IMR-90 (cell line): Measurements from ENCODE around the gene LRRC75A. TPM values are rescaled to one million over a fixed set of nuclear protein-coding genes. Genes with fewer than 3 reads are reported as not detected.

Experiments used
- ATAC-seq: fragments of 200-7000 bp; cut with Tn5 transposase; 2 replicates; pipeline ENCODE4 v1.9.1; 2020; ENCODE audit warnings: low read depth, mild to moderate bottlenecking, moderate library complexity
- BruUV-seq: library from RNA; stranded (reverse); fragments of 400-500 nt; replicated peaks from 2 replicates; lab custom pipeline; 2021; lab: Mats Ljungman, UMichigan
- CTCF ChIA-PET: fragments of 300-600 bp; formaldehyde crosslinking; extraction: SDS; loops from one replicate; lab custom pipeline; 2021; ENCODE audit warnings: antibody characterized with exemption; lab: Yijun Ruan, JAX
- POLR2A ChIA-PET: fragments of 300-600 bp; sonication (Branson Sonifier 250); formaldehyde crosslinking; loops from one replicate; lab custom pipeline; 2022; ENCODE audit warnings: antibody characterized with exemption; ENCODE audit not compliant: unreplicated experiment; lab: Charles Lee
- DNase-seq: peaks from one replicate; pipeline ENCODE4 v3.0.0; 2013
- H2AFZ ChIP-seq: replicated peaks from 2 replicates; pipeline ENCODE3; 2013; ENCODE audit warnings: low read length, mild to moderate bottlenecking; ENCODE audit not compliant: poor library complexity
- H2AK5ac ChIP-seq: 2 replicates; pipeline ENCODE4 v1.6.1; 2013; ENCODE audit warnings: low read depth, low read length, inconsistent platforms
- H2AK9ac ChIP-seq: replicated peaks from 2 replicates; pipeline ENCODE3; 2013; ENCODE audit warnings: mild to moderate bottlenecking, low read depth, low read length, moderate library complexity; ENCODE audit not compliant: poor library complexity
- H2BK120ac ChIP-seq: 2 replicates; pipeline ENCODE4 v1.6.1; 2013; ENCODE audit warnings: low read depth, low read length, inconsistent platforms
- H2BK15ac ChIP-seq: 3 replicates; pipeline ENCODE4 v1.6.1; 2013; ENCODE audit warnings: low read depth, low read length, inconsistent platforms
- H2BK20ac ChIP-seq: 2 replicates; pipeline ENCODE4 v1.6.1; 2013; ENCODE audit warnings: low read depth, mild to moderate bottlenecking, inconsistent platforms, low read length, moderate library complexity
- H2BK5ac ChIP-seq: 2 replicates; pipeline ENCODE4 v1.6.1; 2013; ENCODE audit warnings: mild to moderate bottlenecking, low read depth, low read length, inconsistent platforms; ENCODE audit not compliant: poor library complexity, severe bottlenecking
- H3K14ac ChIP-seq: replicated peaks from 2 replicates; pipeline ENCODE4 v1.6.1; 2013; ENCODE audit warnings: low read depth, low read length, inconsistent platforms
- H3K18ac ChIP-seq: 2 replicates; pipeline ENCODE4 v1.6.1; 2013; ENCODE audit warnings: low read depth, low read length, control low read depth
- H3K23ac ChIP-seq: 2 replicates; pipeline ENCODE4 v1.6.1; 2013; ENCODE audit warnings: low read depth, low read length, inconsistent platforms
- H3K27ac ChIP-seq: 2 replicates; pipeline ENCODE4 v1.5.1; 2013; ENCODE audit warnings: mild to moderate bottlenecking, control low read depth, low read length; ENCODE audit not compliant: insufficient read depth
- H3K27me3 ChIP-seq: 2 replicates; pipeline ENCODE4 v1.6.1; 2013; ENCODE audit warnings: low read length; ENCODE audit not compliant: control insufficient read depth, insufficient read depth
- H3K36me3 ChIP-seq: 2 replicates; pipeline ENCODE4 v1.6.1; 2013; ENCODE audit warnings: low read length, mixed read lengths; ENCODE audit not compliant: control insufficient read depth, insufficient read depth
- H3K4ac ChIP-seq: 2 replicates; pipeline ENCODE4 v1.6.1; 2013; ENCODE audit warnings: low read depth, low read length, inconsistent platforms
- H3K4me1 ChIP-seq: 2 replicates; pipeline ENCODE4 v1.6.1; 2013; ENCODE audit warnings: low read length, mixed read lengths; ENCODE audit not compliant: control insufficient read depth, insufficient read depth
- H3K4me2 ChIP-seq: 2 replicates; pipeline ENCODE4 v1.6.1; 2013; ENCODE audit warnings: low read depth, mild to moderate bottlenecking, control low read depth, low read length, moderate library complexity
- H3K4me3 ChIP-seq: 2 replicates; pipeline ENCODE4 v1.5.1; 2013; ENCODE audit warnings: low read depth, mild to moderate bottlenecking, control low read depth, low read length, moderate library complexity; ENCODE audit not compliant: insufficient read depth
- H3K56ac ChIP-seq: 2 replicates; pipeline ENCODE4 v1.6.1; 2013; ENCODE audit warnings: low read length, inconsistent platforms; ENCODE audit not compliant: insufficient read depth; ENCODE audit errors: extremely low read depth
- H3K79me1 ChIP-seq, 2 experiments: 2 replicates each; pipeline ENCODE4 v1.6.1; 2013; ENCODE audit warnings: low read length in 2 of 2, inconsistent platforms in 1 of 2, low read depth in 1 of 2
- H3K9ac ChIP-seq: 2 replicates; pipeline ENCODE4 v1.6.1; 2013; ENCODE audit warnings: low read depth, low read length, control low read depth
- H3K9me1 ChIP-seq: 2 replicates; pipeline ENCODE4 v1.6.1; 2013; ENCODE audit warnings: low read length, inconsistent platforms; ENCODE audit not compliant: insufficient read depth
- H3K9me3 ChIP-seq: 2 replicates; pipeline ENCODE4 v1.6.1; 2013; ENCODE audit warnings: low read length; ENCODE audit not compliant: control insufficient read depth, insufficient read depth
- H4K20me1 ChIP-seq: 2 replicates; pipeline ENCODE4 v1.6.1; 2013; ENCODE audit warnings: low read length, inconsistent platforms; ENCODE audit not compliant: insufficient read depth
- H4K5ac ChIP-seq: 2 replicates; pipeline ENCODE4 v1.6.1; 2013; ENCODE audit warnings: mild to moderate bottlenecking, low read depth, low read length, control low read depth
- H4K8ac ChIP-seq, 2 experiments: 2 replicates each; pipeline ENCODE4 v1.6.1; 2013; ENCODE audit warnings: low read depth in 2 of 2, low read length in 2 of 2, control low read depth in 1 of 2, inconsistent platforms in 1 of 2
- H4K91ac ChIP-seq: 2 replicates; pipeline ENCODE4 v1.6.1; 2013; ENCODE audit warnings: low read depth, low read length, inconsistent platforms; ENCODE audit not compliant: insufficient read depth
- MAFK ChIP-seq: IDR thresholded peaks from 2 replicates; pipeline ENCODE4 v1.6.1; 2012; ENCODE audit warnings: low read depth, low read length, improper control_type of control experiment
- WGBS, 2 experiments: methylation state at CpG; one replicate each; pipeline versions ENCODE4 v1.1.5 to v1.1.7; 2013; ENCODE audit warnings: missing lambda C conversion rate in 2 of 2; ENCODE audit not compliant: insufficient read length in 1 of 2; ENCODE audit errors: extremely low coverage in 2 of 2; 5-methylcytosine and 5-hydroxymethylcytosine counted together
- dilution Hi-C: fragments of 300-500 bp; cut with HindIII; formaldehyde crosslinking; loops from one replicate; pipeline ENCODE4 v1.14.3; 2018; ENCODE audit warnings: low sequenced_read_pairs; ENCODE audit not compliant: unreplicated experiment
- in situ Hi-C: fragments of 300-500 bp; cut with MboI; formaldehyde crosslinking; loops from 3 replicates; pipeline ENCODE4 v1.14.3; 2019; ENCODE audit warnings: low sequenced_read_pairs, inconsistent platforms, mixed read lengths
- intact Hi-C: fragments of 100-400 bp; cut with micrococcal nuclease; formaldehyde crosslinking; loops from 2 replicates; pipeline ENCODE4 v1.10.0; 2022
- polyA plus RNA-seq, 3 experiments: library from polyadenylated mRNA; depleted of rRNA; stranded (reverse); fragments of >200 nt; gene quantifications; 2 replicates each; pipeline ENCODE4 v1.2.3, GENCODE V29; 2012; ENCODE audit warnings: low replicate concordance in 1 of 3
- total RNA-seq: library from RNA; depleted of rRNA; stranded (reverse); fragments of >200 nt; gene quantifications from 2 replicates; pipeline ENCODE4 v1.2.3, GENCODE V29; 2012

The LRRC75A gene
- total and polyA plus RNA-seq, 2 of the 4 experiments (the other 2 are of a cell fraction): 0.72 to 1.0 TPM

DNA sequence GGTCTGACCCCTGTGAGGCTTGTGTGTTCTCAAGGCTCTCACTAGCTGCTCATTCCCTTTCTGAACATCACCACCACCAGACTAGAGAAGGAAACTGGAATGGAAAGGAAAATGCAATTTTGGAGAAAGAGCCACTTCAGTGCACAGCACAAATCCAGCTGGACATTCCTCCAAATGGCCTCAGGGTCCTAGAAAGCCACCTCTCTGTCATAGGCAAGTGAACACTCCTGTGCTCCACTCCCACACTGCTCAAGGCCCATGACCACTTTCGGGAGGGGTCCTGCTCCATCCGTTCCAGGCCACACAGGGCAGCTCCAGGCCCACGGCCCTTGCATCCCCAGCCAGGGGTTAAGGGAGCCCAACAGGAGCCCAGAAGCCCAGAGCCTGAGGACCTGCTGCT is 2.6 kb downstream of the LRRC75A start:
- CTCF ChIA-PET: interaction anchor here (0.5 to 1.0 kb wide), 2 partner anchors 37 to 408 kb away, joined by 3 read pairs; no protein-coding TSS in a partner anchor
- POLR2A ChIA-PET: interaction anchor here (0.6 kb wide), 1 partner anchor 10 kb away, joined by 3 read pairs; no protein-coding TSS in a partner anchor

More for the DNA sequence above, 2.6 kb downstream of the LRRC75A start:
- H3K36me3 ChIP-seq: no peaks in the 10 kb centered on the region
- H4K91ac ChIP-seq: no peak overlapping the region
- no peak overlapping the region for H3K4me3 ChIP-seq
- no peak overlapping the region for H3K56ac ChIP-seq
- BruUV-seq: no TSS peak
- peaks cover 37% of the 10 kb centered on the region for H3K27me3 ChIP-seq
- H3K9me3 ChIP-seq: no peaks in the 10 kb centered on the region
- H4K20me1 ChIP-seq: no peaks in the 10 kb centered on the region
- no peak overlapping the region for H3K18ac ChIP-seq
- no peak overlapping the region for H4K5ac ChIP-seq
- intact Hi-C loops (no loop called here), dilution Hi-C loops (no loop called here), in situ Hi-C loops (no loop called here)
- H3K27ac ChIP-seq: no peak overlapping the region
- peaks cover 6% of the 10 kb centered on the region for H3K4me1 ChIP-seq
- no peak overlapping the region for H2BK20ac ChIP-seq
- ATAC-seq (no peak), DNase-seq (no peak)
- H2AFZ ChIP-seq: no peak overlapping the region
- H3K14ac ChIP-seq: no peak overlapping the region
- TF ChIP-seq MAFK: no peak
- H2AK9ac ChIP-seq: no peak overlapping the region
- H2BK15ac ChIP-seq: no peak overlapping the region
- no peak overlapping the region for H3K4ac ChIP-seq
- no peak overlapping the region; the same call in none of the 2 replicates for H3K23ac ChIP-seq
- no peaks in the 10 kb centered on the region for H3K9me1 ChIP-seq
- no CpG with 5 or more reads among the region's 3 CpGs for WGBS, 2 experiments
- H3K4me2 ChIP-seq: no peak overlapping the region
- no peak overlapping the region for H4K8ac ChIP-seq
- no peak overlapping the region for H2BK5ac ChIP-seq
- no peak overlapping the region for H2AK5ac ChIP-seq
- no peaks in the 10 kb centered on the region for H3K79me1 ChIP-seq
- H2BK120ac ChIP-seq: no peak overlapping the region
- H3K9ac ChIP-seq: no peak overlapping the region
